ENCODE results near the gene COMMD4. TPM values are rescaled to one million over a fixed set of nuclear protein-coding genes. Genes with fewer than 3 reads are reported as not detected.
"Not testable (repeated sequence)": the region's sequence is repeated elsewhere in the genome, so short reads cannot be mapped to it uniquely, and the experiment has no call there.

The COMMD4 gene
- total and polyA plus RNA-seq, 2 of the 8 experiments (the other 6 are each of a cell fraction or from before 2014, with no cell fraction given): 131 to 236 TPM

GRCh38 chr15:75302753-75303152 lies 33.1 kb upstream of the COMMD4 start:
- H2BK5ac ChIP-seq (ENCODE audit: low read depth, low read length); H2AK5ac ChIP-seq (ENCODE audit: low read depth, low read length); H3K9ac ChIP-seq (replicated peaks in 1 of 4; ENCODE audit: extremely low read depth in 1 of 4, low read depth in 3 of 4, low read length in 3 of 4); H4K20me1 ChIP-seq (replicated peaks in 1 of 2; ENCODE audit: control insufficient read depth in 1 of 2, insufficient read depth in 2 of 2, low read length in 2 of 2); H3K23me2 ChIP-seq (ENCODE audit: low read depth, low read length); H3K18ac ChIP-seq (ENCODE audit: extremely low read depth, low read length); H3K56ac ChIP-seq (replicated peaks; ENCODE audit: insufficient read length, low read depth, low read length); DNase-seq (ENCODE audit: low read depth in 1 of 2, low spot score in 2 of 2); H4K5ac ChIP-seq (ENCODE audit: insufficient read length, low read depth, low read length); H3K79me1 ChIP-seq (ENCODE audit: low read depth, low read length); H3K4ac ChIP-seq (replicated peaks; ENCODE audit: insufficient read length, low read depth, low read length); H2BK20ac ChIP-seq (ENCODE audit: low read length); H2BK15ac ChIP-seq (ENCODE audit: low read length); H3K4me3 ChIP-seq (ENCODE audit: extremely low read depth in 1 of 4, insufficient read depth in 2 of 4, low read depth in 3 of 4, low read length in 4 of 4); H3K27me3 ChIP-seq (replicated peaks in 1 of 4; ENCODE audit: control insufficient read depth in 3 of 4, extremely low read depth in 1 of 4, insufficient read depth in 3 of 4, low read length in 3 of 4); H3K4me1 ChIP-seq (replicated peaks in 1 of 4; ENCODE audit: control insufficient read depth in 3 of 4, insufficient read depth in 4 of 4, low read length in 3 of 4); H3K23ac ChIP-seq (ENCODE audit: insufficient read length); FAIRE-seq; H3K27ac ChIP-seq (ENCODE audit: low read depth, low read length); H3K4me2 ChIP-seq (ENCODE audit: insufficient read depth in 1 of 2, low read depth in 2 of 2, low read length in 2 of 2); H3K79me2 ChIP-seq (ENCODE audit: control insufficient read depth in 1 of 2, insufficient read depth in 2 of 2, low read length in 2 of 2); POLR2A ChIA-PET (ENCODE audit: partially characterized antibody); H3K36me3 ChIP-seq (ENCODE audit: control insufficient read depth in 2 of 4, insufficient read depth in 4 of 4, low read length in 3 of 4); H4K8ac ChIP-seq (ENCODE audit: extremely low read depth, insufficient read depth, low read length); H3K9me3 ChIP-seq (ENCODE audit: insufficient read depth in 2 of 2, low read depth in 1 of 2, low read length in 1 of 2); CTCF ChIA-PET (ENCODE audit: partially characterized antibody); H2AFZ ChIP-seq (ENCODE audit: low read length); H3K14ac ChIP-seq (ENCODE audit: insufficient read length); H2BK120ac ChIP-seq (replicated peaks; ENCODE audit: low read depth, low read length); H2BK12ac ChIP-seq (ENCODE audit: low read depth, low read length); H4K91ac ChIP-seq (replicated peaks; ENCODE audit: insufficient read length, low read length): not testable (repeated sequence)
- WGBS, 2 experiments (ENCODE audit: extremely low coverage in 1 of 2, insufficient coverage in 1 of 2, insufficient read length in 1 of 2, insufficient replicate concordance in 2 of 2, low coverage in 1 of 2, low lambda C conversion rate in 2 of 2, missing lambda C conversion rate in 1 of 2): 93% methylated on average over 3 of the region's 4 CpGs; no CpG with 5 or more reads in 1 of the 2 experiments
